ENCODE measurements around the gene ANKRD13B. TPM values are rescaled to one million over a fixed set of nuclear protein-coding genes. Genes with fewer than 3 reads are reported as not detected.

ANKRD13B gene
- total RNA-seq, 1 donor from 2014 or later: 24.5 TPM

DNA sequence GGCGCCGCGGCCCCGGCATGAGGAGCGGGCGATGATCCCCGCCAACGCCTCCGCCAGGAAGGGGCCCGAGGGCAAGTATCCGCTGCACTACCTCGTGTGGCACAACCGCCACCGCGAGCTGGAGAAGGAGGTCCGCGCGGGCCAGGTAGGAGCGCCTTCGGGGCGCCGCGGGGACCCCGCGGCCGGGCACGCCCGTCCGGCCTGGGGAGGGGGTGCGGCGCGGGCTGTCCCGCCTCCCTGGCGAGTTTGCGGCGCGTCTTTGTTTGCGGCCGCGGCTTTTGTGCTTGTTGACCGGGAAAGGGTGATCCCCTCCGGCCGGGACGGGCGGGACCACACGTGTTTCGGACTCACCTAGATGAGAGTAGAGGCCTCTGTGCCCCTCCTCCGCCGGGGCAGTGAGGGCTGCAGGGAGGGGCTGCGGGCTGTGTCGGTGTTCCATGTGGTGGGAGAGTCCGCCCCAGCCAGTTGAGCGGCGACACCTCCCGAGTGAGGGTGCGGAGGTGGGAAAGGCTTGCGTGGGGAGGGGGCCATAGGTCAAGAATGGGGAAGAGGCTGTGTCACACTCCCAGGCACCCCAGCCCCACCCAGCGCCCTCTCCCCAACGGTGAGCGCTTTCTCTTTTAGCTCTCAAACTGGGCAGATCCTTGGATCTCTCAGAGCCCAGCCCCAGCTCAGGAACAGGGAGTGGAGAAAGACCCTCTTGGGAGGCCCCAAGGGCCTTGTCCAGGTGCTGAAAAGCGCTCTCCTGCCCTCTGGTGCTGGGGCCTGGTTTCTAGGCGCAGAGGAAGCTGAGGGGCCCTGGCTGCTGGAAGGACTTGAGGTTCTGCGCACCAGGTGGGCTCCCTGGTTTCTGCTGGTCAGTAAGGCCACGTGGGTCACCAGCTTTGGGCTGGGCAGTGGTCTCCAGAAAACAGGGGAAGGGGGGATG lies 923 bp downstream of the ANKRD13B start:
- H3K36me3 Mint-ChIP-seq (ENCODE audit: low read depth): no peaks in the 10 kb centered on the region

DNA sequence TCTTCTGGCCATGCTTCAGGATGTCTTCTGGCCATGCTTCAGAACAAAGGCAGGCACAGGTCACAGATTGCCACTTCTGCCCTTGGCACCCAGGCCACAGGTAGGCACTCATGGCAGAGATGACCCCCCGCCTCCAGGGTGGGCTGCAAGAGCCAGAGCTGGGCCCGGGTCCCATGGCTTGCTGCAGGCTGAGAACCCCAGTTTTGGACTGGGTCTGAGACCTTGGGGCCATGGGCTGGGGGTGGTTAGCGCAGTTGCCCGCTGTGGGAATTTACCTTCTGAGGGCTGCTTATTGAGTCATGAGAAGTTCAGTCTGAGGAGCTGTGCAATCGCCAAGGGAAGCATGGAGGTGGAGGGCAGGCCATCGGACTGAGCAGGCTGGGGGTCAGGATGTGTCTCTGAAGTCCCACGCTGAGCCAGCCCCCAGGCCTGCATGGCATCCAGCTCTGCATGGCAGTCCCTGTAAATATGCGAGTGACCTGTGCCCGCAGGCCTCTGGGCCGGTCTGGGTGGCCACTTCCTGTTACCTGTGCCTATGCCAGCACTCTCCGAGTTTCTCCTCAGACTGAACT lies 1.7 kb downstream of the ANKRD13B start:
- TF ChIP-seq, protein P1, sequence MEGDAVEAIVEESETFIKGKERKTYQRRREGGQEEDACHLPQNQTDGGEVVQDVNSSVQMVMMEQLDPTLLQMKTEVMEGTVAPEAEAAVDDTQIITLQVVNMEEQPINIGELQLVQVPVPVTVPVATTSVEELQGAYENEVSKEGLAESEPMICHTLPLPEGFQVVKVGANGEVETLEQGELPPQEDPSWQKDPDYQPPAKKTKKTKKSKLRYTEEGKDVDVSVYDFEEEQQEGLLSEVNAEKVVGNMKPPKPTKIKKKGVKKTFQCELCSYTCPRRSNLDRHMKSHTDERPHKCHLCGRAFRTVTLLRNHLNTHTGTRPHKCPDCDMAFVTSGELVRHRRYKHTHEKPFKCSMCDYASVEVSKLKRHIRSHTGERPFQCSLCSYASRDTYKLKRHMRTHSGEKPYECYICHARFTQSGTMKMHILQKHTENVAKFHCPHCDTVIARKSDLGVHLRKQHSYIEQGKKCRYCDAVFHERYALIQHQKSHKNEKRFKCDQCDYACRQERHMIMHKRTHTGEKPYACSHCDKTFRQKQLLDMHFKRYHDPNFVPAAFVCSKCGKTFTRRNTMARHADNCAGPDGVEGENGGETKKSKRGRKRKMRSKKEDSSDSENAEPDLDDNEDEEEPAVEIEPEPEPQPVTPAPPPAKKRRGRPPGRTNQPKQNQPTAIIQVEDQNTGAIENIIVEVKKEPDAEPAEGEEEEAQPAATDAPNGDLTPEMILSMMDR (IDR thresholded peaks at IDR 0.05): no peak
- Mint-ChIP-seq H3K4me3 (ENCODE audit: unreplicated experiment) (peak overlapping the region; percentile 71), H3K27ac (ENCODE audit: unreplicated experiment) (no peak overlapping the region)

More for the DNA sequence above, 923 bp downstream of the ANKRD13B start:
- Mint-ChIP-seq H3K27ac (ENCODE audit: unreplicated experiment) (no peak overlapping the region), H3K4me1 (ENCODE audit: low read depth) (peaks cover 60% of the 10 kb centered on the region), H3K27me3 (ENCODE audit: low read depth) (no peaks in the 10 kb centered on the region), H3K4me3 (ENCODE audit: unreplicated experiment) (peak overlapping the region; percentile 71), H3K9me3 (ENCODE audit: low read depth) (no peaks in the 10 kb centered on the region)
- TF ChIP-seq, protein P1 (IDR thresholded peaks at IDR 0.05): peak; percentile 51
- peak; percentile 81 for DNase-seq (ENCODE audit: low spot score)

DNA sequence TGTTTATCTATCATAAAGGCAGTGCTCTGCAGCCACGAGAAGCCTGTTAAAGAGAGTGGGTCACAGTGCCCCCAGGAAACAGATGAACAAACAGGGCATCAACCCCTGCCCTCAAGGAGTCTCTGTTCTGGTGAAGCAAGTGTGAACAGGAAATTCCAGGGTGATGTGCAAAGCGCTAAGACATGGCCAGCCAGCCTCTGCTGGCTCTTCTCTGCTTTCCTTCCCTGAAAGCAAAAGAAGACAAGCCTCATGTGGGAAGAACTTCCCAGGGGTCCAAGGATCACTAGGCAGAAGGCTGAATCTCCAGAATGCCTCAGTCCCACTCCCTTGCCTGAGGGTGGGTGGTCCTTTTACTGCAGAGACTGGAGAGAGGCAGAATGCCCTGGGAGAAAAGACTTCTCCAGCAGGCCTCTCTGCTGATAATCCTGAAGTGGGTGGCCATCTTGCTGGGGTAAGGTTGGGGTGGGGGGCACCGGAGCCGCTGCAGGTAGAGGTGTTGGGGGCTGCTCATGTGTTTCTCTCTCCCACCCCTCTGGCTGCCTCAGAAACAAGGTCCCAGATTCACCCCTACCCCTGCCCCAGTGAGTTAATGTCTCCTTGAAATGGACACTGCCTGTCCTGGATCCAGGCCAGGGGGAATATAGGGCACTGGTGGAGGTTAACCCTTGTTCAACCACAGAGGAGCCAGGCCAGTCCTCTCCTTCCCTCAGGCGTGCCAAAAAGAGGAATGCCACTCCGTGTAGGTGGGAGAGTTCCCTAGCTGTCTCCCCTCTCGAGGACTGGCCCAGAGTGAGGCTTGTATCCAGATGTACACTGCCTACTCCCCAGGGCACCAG lies 2.4 kb downstream of the ANKRD13B start:
- no peak overlapping the region for H3K27ac Mint-ChIP-seq (ENCODE audit: unreplicated experiment)
- H3K27me3 Mint-ChIP-seq (ENCODE audit: low read depth): no peaks in the 10 kb centered on the region
- H3K4me3 Mint-ChIP-seq (ENCODE audit: unreplicated experiment): peak overlapping the region; percentile 71
- peaks cover 53% of the 10 kb centered on the region for H3K4me1 Mint-ChIP-seq (ENCODE audit: low read depth)
- H3K9me3 Mint-ChIP-seq (ENCODE audit: low read depth): no peaks in the 10 kb centered on the region
- TF ChIP-seq, protein P1 (IDR thresholded peaks at IDR 0.05): no peak
- DNase-seq (ENCODE audit: low spot score): no peak
- H3K36me3 Mint-ChIP-seq (ENCODE audit: low read depth): no peaks in the 10 kb centered on the region

More for the DNA sequence above, 1.7 kb downstream of the ANKRD13B start:
- Mint-ChIP-seq H3K9me3 (ENCODE audit: low read depth) (no peaks in the 10 kb centered on the region), H3K4me1 (ENCODE audit: low read depth) (peaks cover 60% of the 10 kb centered on the region), H3K27me3 (ENCODE audit: low read depth) (no peaks in the 10 kb centered on the region), H3K36me3 (ENCODE audit: low read depth) (no peaks in the 10 kb centered on the region)
- peak; percentile 91 for DNase-seq (ENCODE audit: low spot score)

DNA sequence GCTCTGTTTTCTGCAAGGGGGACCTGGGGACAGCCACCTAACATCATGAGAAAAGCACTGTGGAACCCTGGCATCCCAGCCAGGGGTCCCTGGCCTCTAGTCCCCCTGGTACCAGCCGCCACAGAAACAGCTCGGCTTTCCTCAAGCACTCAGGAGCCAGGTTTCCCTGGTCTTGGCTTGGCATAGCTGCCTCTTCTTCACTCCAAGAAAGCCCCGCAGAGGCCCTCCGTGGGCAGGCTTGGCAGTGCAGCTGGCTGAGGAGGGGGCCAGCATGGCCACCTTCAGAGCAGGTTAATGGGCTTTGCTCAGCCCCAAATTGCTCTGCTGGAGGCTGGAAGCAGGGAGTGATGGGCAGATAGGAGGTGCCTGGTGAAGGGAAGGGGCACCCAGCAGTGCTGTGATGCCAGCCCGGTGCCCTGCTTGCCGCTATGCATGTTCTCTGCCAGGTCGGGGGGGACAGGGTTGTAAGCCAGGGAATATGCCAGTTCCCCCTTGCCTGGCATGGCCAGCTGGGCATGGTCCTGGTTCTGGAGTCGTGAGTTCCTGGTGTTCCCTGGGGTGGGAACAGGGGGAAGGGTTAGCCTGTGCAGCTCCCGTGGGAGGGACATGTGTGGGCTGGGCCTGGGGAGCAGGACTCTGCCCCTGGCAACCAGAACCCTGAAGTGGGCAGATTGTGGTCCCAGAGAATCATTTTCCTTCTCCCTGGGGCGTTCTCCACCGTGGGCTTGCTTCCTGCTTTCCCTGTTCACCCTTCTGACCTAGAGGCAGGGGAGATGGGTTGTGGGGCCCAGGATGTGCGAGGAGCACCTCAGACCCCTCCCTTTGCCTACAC lies 3.2 kb downstream of the ANKRD13B start:
- no peak overlapping the region for H3K4me3 Mint-ChIP-seq (ENCODE audit: unreplicated experiment)
- H3K4me1 Mint-ChIP-seq (ENCODE audit: low read depth): peaks cover 45% of the 10 kb centered on the region
- DNase-seq (ENCODE audit: low spot score): peak; percentile 70
- TF ChIP-seq, protein P1 (IDR thresholded peaks at IDR 0.05): no peak
- no peaks in the 10 kb centered on the region for H3K27me3 Mint-ChIP-seq (ENCODE audit: low read depth)
- no peaks in the 10 kb centered on the region for H3K9me3 Mint-ChIP-seq (ENCODE audit: low read depth)
- H3K27ac Mint-ChIP-seq (ENCODE audit: unreplicated experiment): no peak overlapping the region
- H3K36me3 Mint-ChIP-seq (ENCODE audit: low read depth): no peaks in the 10 kb centered on the region
